ENCODE results near the gene BMP4. TPM values are rescaled to one million over a fixed set of nuclear protein-coding genes. Genes with fewer than 3 reads are reported as not detected.

Gene BMP4
- total RNA-seq, 1 experiment from 2014 or later = 0.87 TPM

DNA sequence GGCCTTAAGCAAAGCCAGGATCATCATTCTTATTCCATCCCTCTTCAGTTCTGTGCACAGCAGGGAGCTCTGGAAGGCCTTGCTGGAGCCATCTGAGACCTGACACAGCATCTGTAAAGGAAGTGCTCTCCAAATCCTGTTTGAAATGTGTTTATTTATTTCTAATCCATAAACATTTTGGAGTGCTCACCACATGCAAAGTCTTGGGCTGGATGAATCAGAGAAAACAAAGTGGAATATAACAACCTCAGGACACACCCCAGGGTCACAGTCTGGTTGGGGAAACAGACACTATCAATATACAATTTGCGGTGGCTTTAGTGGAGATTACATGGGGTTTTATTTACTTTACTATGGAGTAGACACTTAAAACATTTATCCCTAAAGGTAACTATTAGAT lies 54.3 kb downstream of the BMP4 start:
- ATAC-seq = no peak
- Histone ChIP-seq H3K27ac (ENCODE audit: low read length) (no peak overlapping the region), H3K27me3 (ENCODE audit: control insufficient read depth, insufficient read depth, low read length) (no peaks in the 10 kb centered on the region), H3K4me3 (ENCODE audit: low read depth in 2 of 2, low read length in 2 of 2) (no peak overlapping the region), H3K36me3 (ENCODE audit: control insufficient read depth, insufficient read depth, low read length) (no peaks in the 10 kb centered on the region), H3K4me1 (ENCODE audit: control insufficient read depth, insufficient read depth, low read length) (no peaks in the 10 kb centered on the region), H3K9me3 (ENCODE audit: control insufficient read depth, insufficient read depth, low read depth, low read length) (peaks cover 3% of the 10 kb centered on the region; the same call in 1 of the 2 replicates)
- POLR2A ChIA-PET = no interaction called here
- BruUV-seq (replicated peaks) = no TSS peak
- intact Hi-C loops (cut with micrococcal nuclease; ENCODE audit: unreplicated experiment) (no loop called here), in situ Hi-C loops (cut with HindIII; ENCODE audit: low pct_unique_long_range_greater_than_20kb, low sequenced_read_pairs) (no loop called here)
- DNase-seq (ENCODE audit: low read depth, low spot score) = no peak
- TF ChIP-seq, protein P1, sequence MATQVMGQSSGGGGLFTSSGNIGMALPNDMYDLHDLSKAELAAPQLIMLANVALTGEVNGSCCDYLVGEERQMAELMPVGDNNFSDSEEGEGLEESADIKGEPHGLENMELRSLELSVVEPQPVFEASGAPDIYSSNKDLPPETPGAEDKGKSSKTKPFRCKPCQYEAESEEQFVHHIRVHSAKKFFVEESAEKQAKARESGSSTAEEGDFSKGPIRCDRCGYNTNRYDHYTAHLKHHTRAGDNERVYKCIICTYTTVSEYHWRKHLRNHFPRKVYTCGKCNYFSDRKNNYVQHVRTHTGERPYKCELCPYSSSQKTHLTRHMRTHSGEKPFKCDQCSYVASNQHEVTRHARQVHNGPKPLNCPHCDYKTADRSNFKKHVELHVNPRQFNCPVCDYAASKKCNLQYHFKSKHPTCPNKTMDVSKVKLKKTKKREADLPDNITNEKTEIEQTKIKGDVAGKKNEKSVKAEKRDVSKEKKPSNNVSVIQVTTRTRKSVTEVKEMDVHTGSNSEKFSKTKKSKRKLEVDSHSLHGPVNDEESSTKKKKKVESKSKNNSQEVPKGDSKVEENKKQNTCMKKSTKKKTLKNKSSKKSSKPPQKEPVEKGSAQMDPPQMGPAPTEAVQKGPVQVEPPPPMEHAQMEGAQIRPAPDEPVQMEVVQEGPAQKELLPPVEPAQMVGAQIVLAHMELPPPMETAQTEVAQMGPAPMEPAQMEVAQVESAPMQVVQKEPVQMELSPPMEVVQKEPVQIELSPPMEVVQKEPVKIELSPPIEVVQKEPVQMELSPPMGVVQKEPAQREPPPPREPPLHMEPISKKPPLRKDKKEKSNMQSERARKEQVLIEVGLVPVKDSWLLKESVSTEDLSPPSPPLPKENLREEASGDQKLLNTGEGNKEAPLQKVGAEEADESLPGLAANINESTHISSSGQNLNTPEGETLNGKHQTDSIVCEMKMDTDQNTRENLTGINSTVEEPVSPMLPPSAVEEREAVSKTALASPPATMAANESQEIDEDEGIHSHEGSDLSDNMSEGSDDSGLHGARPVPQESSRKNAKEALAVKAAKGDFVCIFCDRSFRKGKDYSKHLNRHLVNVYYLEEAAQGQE (IDR thresholded peaks at IDR 0.05; ENCODE audit: insufficient read depth in 1 of 2, low read depth in 2 of 2, low read length in 1 of 2) = no peak
- TF ChIP-seq SIN3A (IDR thresholded peaks at IDR 0.05; ENCODE audit: borderline replicate concordance, insufficient read depth, low read depth, low read length) = no peak
- TF ChIP-seq TCF7L2 (IDR thresholded peaks at IDR 0.05; ENCODE audit: low read depth, low read length) = no peak
- TF ChIP-seq POLR2AphosphoS5 (IDR thresholded peaks at IDR 0.05; ENCODE audit: low read depth, low read length) = no peak
- TF ChIP-seq, protein P2, sequence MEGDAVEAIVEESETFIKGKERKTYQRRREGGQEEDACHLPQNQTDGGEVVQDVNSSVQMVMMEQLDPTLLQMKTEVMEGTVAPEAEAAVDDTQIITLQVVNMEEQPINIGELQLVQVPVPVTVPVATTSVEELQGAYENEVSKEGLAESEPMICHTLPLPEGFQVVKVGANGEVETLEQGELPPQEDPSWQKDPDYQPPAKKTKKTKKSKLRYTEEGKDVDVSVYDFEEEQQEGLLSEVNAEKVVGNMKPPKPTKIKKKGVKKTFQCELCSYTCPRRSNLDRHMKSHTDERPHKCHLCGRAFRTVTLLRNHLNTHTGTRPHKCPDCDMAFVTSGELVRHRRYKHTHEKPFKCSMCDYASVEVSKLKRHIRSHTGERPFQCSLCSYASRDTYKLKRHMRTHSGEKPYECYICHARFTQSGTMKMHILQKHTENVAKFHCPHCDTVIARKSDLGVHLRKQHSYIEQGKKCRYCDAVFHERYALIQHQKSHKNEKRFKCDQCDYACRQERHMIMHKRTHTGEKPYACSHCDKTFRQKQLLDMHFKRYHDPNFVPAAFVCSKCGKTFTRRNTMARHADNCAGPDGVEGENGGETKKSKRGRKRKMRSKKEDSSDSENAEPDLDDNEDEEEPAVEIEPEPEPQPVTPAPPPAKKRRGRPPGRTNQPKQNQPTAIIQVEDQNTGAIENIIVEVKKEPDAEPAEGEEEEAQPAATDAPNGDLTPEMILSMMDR (IDR thresholded peaks at IDR 0.05) = no peak
- CTCF ChIA-PET = interaction anchor here (0.6 kb wide), 1 partner anchor 363 kb away, joined by 3 read pairs; no protein-coding TSS in a partner anchor

DNA sequence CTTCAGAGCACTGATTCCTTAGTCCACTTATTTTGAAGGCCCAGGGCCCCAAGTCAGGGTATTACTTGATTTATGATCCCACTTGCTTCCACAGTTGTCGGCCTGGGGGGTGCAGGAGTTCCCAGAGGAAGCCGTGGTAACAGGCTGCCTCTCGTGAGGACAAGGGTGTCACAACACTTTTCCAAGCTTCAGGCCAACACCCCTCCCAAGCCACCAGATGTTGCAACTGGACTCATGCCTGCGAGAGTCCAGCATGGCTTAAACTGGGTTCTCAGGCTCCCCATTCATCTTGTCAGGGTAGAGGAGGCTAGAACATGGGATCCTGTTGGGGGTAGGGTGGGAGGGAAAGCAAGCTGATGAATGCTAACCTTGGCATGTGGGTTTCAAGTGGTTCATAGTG lies 56.1 kb downstream of the BMP4 start:
- TF ChIP-seq POLR2AphosphoS5 (IDR thresholded peaks at IDR 0.05; ENCODE audit: low read depth, low read length) = no peak
- TF ChIP-seq TCF7L2 (IDR thresholded peaks at IDR 0.05; ENCODE audit: low read depth, low read length) = no peak
- TF ChIP-seq, protein P2 (IDR thresholded peaks at IDR 0.05) = no peak
- TF ChIP-seq, protein P1 (IDR thresholded peaks at IDR 0.05; ENCODE audit: insufficient read depth in 1 of 2, low read depth in 2 of 2, low read length in 1 of 2) = no peak
- TF ChIP-seq SIN3A (IDR thresholded peaks at IDR 0.05; ENCODE audit: borderline replicate concordance, insufficient read depth, low read depth, low read length) = no peak
- POLR2A ChIA-PET = no interaction called here
- intact Hi-C loops (cut with micrococcal nuclease; ENCODE audit: unreplicated experiment) = no loop called here
- no peaks in the 10 kb centered on the region for H3K9me3 ChIP-seq (ENCODE audit: control insufficient read depth, insufficient read depth, low read depth, low read length)
- DNase-seq (ENCODE audit: low read depth, low spot score) (no peak), ATAC-seq (no peak)
- no peaks in the 10 kb centered on the region for H3K27me3 ChIP-seq (ENCODE audit: control insufficient read depth, insufficient read depth, low read length)
- no peaks in the 10 kb centered on the region for H3K36me3 ChIP-seq (ENCODE audit: control insufficient read depth, insufficient read depth, low read length)
- H3K27ac ChIP-seq (ENCODE audit: low read length) = no peak overlapping the region
- no TSS peak for BruUV-seq (replicated peaks)
- CTCF ChIA-PET = interaction anchor here (0.6 kb wide), 1 partner anchor 16 kb away, joined by 4 read pairs; no protein-coding TSS in a partner anchor
- in situ Hi-C loops (cut with HindIII; ENCODE audit: low pct_unique_long_range_greater_than_20kb, low sequenced_read_pairs) = no loop called here
- no peak overlapping the region for H3K4me3 ChIP-seq (ENCODE audit: low read depth in 2 of 2, low read length in 2 of 2)
- H3K4me1 ChIP-seq (ENCODE audit: control insufficient read depth, insufficient read depth, low read length) = no peaks in the 10 kb centered on the region
